Measurements from ENCODE around the gene EYS. TPM values are rescaled to one million over a fixed set of nuclear protein-coding genes. Genes with fewer than 3 reads are reported as not detected.
A peak's percentile ranks its signal among the peaks of the same experiment; 100 is the strongest.

Gene EYS
- total and polyA plus RNA-seq, 2 of the 8 experiments (the other 6 are each of a cell fraction or from before 2014, with no cell fraction given) = 0.05 to 0.13 TPM

DNA sequence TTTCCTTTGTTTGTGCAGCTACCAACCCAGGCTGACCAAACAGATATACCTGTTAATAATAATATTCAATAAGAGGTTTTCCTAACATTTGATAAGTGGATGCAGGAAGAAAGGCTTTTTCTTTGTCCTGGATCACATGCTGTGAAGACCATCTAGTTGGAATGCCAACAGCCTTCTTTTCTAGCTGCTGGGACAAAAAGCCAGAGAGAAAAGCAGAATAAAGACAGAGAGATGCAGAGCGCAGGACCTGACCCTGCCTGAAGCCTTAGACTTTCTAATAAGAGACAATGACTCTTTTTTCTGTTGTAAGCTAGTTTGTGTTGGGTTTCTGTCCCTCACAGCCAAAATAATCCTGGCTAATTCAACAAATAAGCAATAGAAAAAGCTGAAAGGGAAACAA is 1763.2 kb downstream of the EYS start:
- Histone ChIP-seq H4K20me1 (replicated peaks in 1 of 2; ENCODE audit: control insufficient read depth in 1 of 2, insufficient read depth in 2 of 2, low read length in 2 of 2) (no peaks in the 10 kb centered on the region), H3K56ac (replicated peaks; ENCODE audit: insufficient read length, low read depth, low read length) (no peak overlapping the region), H3K4me2 (ENCODE audit: insufficient read depth in 1 of 2, low read depth in 2 of 2, low read length in 2 of 2) (peak overlapping the region in 1 of 2 experiments; percentile 41; a peak in 1 of 4 replicates), H2BK5ac (ENCODE audit: low read depth, low read length) (no peak overlapping the region), H3K9ac (replicated peaks in 1 of 4; ENCODE audit: extremely low read depth in 1 of 4, low read depth in 3 of 4, low read length in 3 of 4) (no peak overlapping the region), H3K4ac (replicated peaks; ENCODE audit: insufficient read length, low read depth, low read length) (no peak overlapping the region), H4K91ac (replicated peaks; ENCODE audit: insufficient read length, low read length) (no peak overlapping the region), H2BK120ac (replicated peaks; ENCODE audit: low read depth, low read length) (no peak overlapping the region), H3K79me1 (ENCODE audit: low read depth, low read length) (no peaks in the 10 kb centered on the region), H4K5ac (ENCODE audit: insufficient read length, low read depth, low read length) (peak overlapping the region; percentile 27), H3K79me2 (ENCODE audit: control insufficient read depth in 1 of 2, insufficient read depth in 2 of 2, low read length in 2 of 2) (no peaks in the 10 kb centered on the region), H3K14ac (ENCODE audit: insufficient read length) (no peak overlapping the region), H2BK15ac (ENCODE audit: low read length) (no peak overlapping the region), H3K9me3 (ENCODE audit: insufficient read depth in 2 of 2, low read depth in 1 of 2, low read length in 1 of 2) (no peaks in the 10 kb centered on the region), H2AK5ac (ENCODE audit: low read depth, low read length) (no peak overlapping the region), H2BK12ac (ENCODE audit: low read depth, low read length) (no peak overlapping the region), H3K4me3 (ENCODE audit: extremely low read depth in 1 of 4, insufficient read depth in 2 of 4, low read depth in 3 of 4, low read length in 4 of 4) (no peak overlapping the region), H3K23me2 (ENCODE audit: low read depth, low read length) (no peaks in the 10 kb centered on the region), H3K23ac (ENCODE audit: insufficient read length) (no peak overlapping the region), H3K18ac (ENCODE audit: extremely low read depth, low read length) (peak overlapping the region; percentile 44; the same call in 1 of the 2 replicates), H2AFZ (ENCODE audit: low read length) (no peak overlapping the region), H3K4me1 (replicated peaks in 1 of 4; ENCODE audit: control insufficient read depth in 3 of 4, insufficient read depth in 4 of 4, low read length in 3 of 4) (peaks cover 0 to 2% (median 0%) of the 10 kb centered on the region in 4 experiments; a peak in 1 of 7 replicates), H4K8ac (ENCODE audit: extremely low read depth, insufficient read depth, low read length) (no peak overlapping the region), H2BK20ac (ENCODE audit: low read length) (no peak overlapping the region), H3K36me3 (ENCODE audit: control insufficient read depth in 2 of 4, insufficient read depth in 4 of 4, low read length in 3 of 4) (no peaks in the 10 kb centered on the region), H3K27me3 (replicated peaks in 1 of 4; ENCODE audit: control insufficient read depth in 3 of 4, extremely low read depth in 1 of 4, insufficient read depth in 3 of 4, low read length in 3 of 4) (no peaks in the 10 kb centered on the region), H3K27ac (ENCODE audit: low read depth, low read length) (no peak overlapping the region; the same call in 1 of the 2 replicates)
- ChIA-PET POLR2A (ENCODE audit: partially characterized antibody) (no interaction called here), CTCF (ENCODE audit: partially characterized antibody) (interaction anchor here (0.6 kb wide), 2 partner anchors 10 to 24 kb away, joined by 3 read pairs; no protein-coding TSS in a partner anchor)
- WGBS, 2 experiments (ENCODE audit: extremely low coverage in 1 of 2, insufficient coverage in 1 of 2, insufficient read length in 1 of 2, insufficient replicate concordance in 2 of 2, low coverage in 1 of 2, low lambda C conversion rate in 2 of 2, missing lambda C conversion rate in 1 of 2) = 29% methylated on average over 1 of the region's 1 CpG; no CpG with 5 or more reads in 1 of the 2 experiments
- peak in 1 of 2 experiments; percentile 13 for DNase-seq (ENCODE audit: low read depth in 1 of 2, low spot score in 2 of 2)
- peak; percentile 66 for FAIRE-seq
- TF ChIP-seq MAX (IDR thresholded peaks at IDR 0.05) (no peak), KDM1A (IDR thresholded peaks at IDR 0.05; ENCODE audit: borderline replicate concordance, low read length) (no peak), PHF8 (conservative IDR thresholded peaks at IDR 0.05; ENCODE audit: low read depth, low read length) (no peak), TEAD4 (IDR thresholded peaks at IDR 0.05; ENCODE audit: low read depth, low read length) (peak; percentile 72; the same call in 1 of the 2 replicates), NANOG (IDR thresholded peaks at IDR 0.05; ENCODE audit: insufficient read depth, low read depth, low read length, poor library complexity, severe bottlenecking) (peak; percentile 85)

Data from H1 (cell line).